HT1080 (cell line): ENCODE measurements around the gene OR2K2. TPM values are rescaled to one million over a fixed set of nuclear protein-coding genes. Genes with fewer than 3 reads are reported as not detected.
"Not testable (repeated sequence)": the region's sequence is repeated elsewhere in the genome, so short reads cannot be mapped to it uniquely, and the experiment has no call there.

Source experiments
- DNase-seq: peaks from one replicate; pipeline ENCODE4 v3.0.0-alpha.2; 2015; ENCODE audit warnings: low read depth
- polyA plus RNA-seq, 2 experiments: library from polyadenylated mRNA; depleted of rRNA; stranded (reverse); fragments of >200 nt; gene quantifications; 2 replicates each; pipeline ENCODE4 v1.2.3, GENCODE V29; 2015
- total RNA-seq: library from RNA; depleted of rRNA; stranded (reverse); fragments of >200 nt; shearing (Covaris generic); gene quantifications from 2 replicates; pipeline ENCODE4 v1.2.3, GENCODE V29; 2014; rRNA removed

OR2K2 gene
- total RNA-seq: not detected in 2 replicates
- not detected in 2 replicates for polyA plus RNA-seq (2015; cell fraction: cytosol; rRNA removed)
- polyA plus RNA-seq (2015; cell fraction: nucleus; rRNA removed): not detected in 2 replicates

- no peak for DNase-seq
Measured at GRCh38 chr9:111330124-111330523, at the start of gene OR2K2. OR2K2 (minus strand) TSS chr9:111330224; CDS start chr9:111328433, 1,791 bp downstream.

- no peak for DNase-seq
Measured at GRCh38 chr9:111375817-111376564, 46.0 kb upstream of the OR2K2 start.

GRCh38 chr9:111375062-111375461 is 45.0 kb upstream of the OR2K2 start:
- DNase-seq: no peak

- DNase-seq: no peak
Measured at GRCh38 chr9:111372297-111372696, 42.3 kb upstream of the OR2K2 start.

DNA sequence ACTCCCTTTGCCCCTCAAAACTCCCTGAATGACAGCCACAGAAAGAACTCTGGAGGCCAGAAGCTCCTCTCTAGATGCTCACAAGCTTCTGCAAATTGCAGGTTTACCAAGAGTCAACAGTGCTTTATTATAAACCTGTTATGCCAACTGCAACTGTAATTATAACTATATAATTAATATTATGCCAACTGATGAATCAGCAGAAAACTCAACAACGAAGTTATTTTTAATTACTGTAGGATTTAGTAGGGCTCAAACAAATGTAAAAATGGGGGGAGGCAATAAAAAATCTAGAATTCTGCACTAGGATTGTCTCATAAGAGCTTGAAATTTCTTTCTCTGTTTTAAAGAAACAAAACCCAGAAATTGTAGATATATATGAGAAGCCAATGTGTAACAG is 37.0 kb upstream of the OR2K2 start:
- DNase-seq: no peak

DNA sequence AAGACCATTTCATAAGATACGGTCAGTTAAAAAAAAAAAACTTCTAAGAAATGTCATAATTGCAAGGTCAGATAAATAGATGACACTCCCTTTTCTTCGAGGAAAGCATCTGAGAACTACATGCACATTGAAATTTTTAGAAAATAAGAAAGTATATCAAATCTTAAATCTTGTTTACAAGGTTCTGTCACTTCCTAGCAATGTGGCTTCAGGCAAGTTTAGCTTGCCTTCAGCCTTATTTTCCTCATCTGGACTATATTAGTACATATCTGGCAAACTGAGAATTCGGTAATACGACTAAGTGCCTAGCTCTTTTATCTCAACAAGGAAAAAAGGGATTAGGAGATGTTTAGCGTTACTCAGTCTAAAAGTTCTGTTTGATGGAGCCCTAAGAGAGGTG is 32.5 kb upstream of the OR2K2 start:
- no peak for DNase-seq

DNA sequence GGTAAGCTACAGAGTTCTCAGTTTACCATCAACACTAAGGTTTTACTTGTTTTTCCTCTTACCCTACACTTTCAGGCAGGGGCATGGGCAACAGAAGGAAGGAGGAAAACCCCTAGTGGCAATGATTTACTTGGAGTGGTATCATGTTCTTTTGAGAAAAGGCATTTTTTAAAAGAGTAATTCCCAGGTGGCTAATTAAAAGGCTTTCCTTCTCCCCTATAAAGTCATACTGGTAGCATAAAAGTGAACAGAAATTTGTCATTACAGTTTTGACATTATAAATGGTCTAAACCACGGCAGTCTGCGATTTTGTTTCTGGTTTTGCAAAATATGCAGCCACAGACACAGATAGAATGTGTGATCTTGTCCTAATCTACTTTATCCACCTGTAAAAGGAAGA is 30.9 kb upstream of the OR2K2 start:
- no peak for DNase-seq

GRCh38 chr9:111356481-111357244 is 26.6 kb upstream of the OR2K2 start:
- peak; percentile 87 for DNase-seq

GRCh38 chr9:111352545-111352944 is 22.5 kb upstream of the OR2K2 start:
- no peak for DNase-seq

DNA sequence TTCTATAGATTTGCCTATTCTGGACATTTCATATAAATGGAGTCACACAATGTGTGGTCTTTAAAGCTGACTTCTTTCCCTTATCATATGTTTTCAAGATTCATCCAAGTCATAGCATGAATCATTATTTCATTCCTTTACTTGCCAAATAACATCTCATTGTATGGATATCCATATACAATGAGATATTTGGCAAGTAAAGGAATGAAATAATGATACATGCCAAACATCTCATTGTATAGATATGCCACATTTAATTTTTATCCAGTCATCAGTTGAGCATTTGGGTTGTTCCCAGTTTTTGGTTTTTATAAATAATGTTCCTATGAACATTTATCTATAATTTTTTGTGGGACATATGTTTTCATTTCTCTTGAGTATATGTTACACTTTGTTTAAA is 20.5 kb upstream of the OR2K2 start:
- DNase-seq: no peak

DNA sequence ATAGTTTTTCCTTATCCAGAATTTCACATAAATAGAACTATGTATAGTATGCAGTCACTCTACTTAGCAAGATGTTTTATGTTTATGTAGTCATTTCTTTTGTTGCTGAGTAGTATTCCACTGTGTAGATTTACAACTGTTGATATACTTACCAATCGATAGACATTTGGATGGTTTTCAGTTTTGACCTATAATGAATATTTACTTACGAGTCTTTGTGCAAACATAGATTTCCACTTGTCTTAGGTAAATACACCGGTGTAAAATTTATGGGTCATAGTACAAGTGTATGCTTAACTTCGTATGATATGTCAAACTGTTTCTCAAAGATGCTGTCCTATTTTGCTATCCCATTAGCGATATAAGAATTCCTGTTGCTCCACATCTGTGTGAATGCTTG is 19.7 kb upstream of the OR2K2 start:
- DNase-seq: no peak

DNA sequence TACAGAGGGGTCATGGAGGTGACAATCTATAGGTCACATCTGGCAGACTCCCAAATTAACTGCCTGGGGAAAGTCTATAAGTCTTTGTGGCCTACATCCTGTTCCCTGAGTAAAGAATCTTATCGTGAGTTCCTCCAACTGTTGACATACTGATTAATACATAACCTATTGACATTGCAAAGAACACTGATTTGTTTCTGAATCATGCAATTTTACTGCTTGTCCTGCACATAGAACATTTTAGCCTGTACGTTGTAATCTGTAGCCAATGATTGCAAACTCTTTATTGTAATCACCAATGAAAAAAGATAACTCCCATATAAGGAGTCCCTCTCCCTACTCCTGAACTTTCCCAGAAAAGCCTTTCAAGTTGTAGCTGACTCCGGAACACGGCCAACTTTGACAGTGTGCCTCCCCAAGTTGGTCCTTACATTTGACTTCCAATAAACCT is 18.8 kb upstream of the OR2K2 start:
- peak; percentile 2 for DNase-seq

GRCh38 chr9:111334318-111334863 is 4.4 kb upstream of the OR2K2 start:
- DNase-seq: peak; percentile 20

DNA sequence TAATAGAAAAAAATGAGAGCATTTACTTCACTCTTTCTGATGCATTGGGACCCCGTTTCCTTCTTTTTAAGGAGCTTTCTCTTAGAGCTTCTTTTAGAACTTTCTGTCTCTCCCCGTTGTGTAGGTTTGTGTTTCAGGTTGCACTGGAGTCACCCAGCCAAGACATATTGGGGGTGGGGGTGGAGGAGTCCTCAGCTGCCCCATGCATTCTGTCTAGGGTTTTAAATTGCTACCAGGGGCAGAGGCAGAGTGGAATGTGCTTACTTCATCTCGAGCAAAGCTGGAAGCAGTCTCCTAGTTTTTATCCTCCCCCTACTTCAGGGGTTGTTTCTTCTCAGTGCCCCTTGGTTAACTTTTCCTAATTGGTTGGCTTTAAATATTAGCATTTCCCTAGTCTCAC is 9.4 kb downstream of the OR2K2 start:
- no peak for DNase-seq

DNA sequence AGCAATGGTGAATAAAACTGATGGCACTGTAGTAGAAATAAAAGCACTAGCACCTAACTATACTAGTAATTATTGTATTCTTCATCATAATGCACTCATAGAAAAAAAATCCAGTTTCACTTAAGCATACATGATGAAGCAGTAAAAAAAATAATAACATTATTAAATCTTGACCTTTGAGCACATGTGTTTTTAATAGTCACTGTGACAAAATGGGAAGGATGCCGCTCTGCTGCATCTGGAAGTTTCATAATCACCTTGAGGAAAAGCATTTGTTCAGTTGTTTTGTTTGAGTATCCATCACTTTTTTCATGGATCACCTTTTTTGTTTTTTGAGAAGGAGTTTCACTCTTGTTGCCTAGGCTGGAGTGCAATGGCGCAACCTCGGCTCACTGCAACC is 13.2 kb downstream of the OR2K2 start:
- no peak for DNase-seq

DNA sequence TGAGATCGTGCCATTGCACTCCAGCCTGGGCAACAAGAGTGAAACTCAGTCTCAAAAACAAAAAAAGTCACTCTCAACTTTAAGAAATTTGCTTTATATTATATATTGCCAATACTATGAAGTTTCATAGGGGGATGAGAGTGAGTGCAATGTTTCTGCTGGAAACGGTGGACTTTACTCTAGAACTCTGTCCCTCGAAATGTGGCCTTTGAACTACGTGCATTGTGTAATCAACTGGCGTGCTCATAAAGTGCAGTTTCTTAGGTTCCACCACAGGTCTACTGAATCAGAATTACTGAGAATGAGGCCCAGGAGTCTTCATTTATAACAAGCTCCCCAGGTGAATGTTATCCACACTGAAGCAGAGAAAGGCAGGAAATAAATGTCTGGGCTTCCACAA is 24.1 kb downstream of the OR2K2 start:
- DNase-seq: no peak

DNA sequence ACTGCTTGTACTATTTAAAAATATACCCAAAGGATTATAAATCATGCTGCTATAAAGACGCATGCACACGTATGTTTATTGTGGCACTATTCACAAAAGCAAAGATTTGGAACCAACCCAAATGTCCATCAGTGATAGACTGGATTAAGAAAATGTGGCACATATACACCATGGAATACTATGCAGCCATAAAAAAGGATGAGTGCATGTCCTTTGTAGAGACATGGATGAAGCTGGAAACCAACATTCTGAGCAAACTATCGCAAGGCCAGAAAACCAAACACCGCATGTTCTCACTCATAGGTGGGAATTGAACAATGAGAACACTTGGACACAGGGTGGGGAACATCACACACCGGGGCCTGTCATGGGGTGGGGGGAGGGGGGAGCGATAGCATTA is 26.0 kb downstream of the OR2K2 start:
- DNase-seq: not testable (repeated sequence)

DNA sequence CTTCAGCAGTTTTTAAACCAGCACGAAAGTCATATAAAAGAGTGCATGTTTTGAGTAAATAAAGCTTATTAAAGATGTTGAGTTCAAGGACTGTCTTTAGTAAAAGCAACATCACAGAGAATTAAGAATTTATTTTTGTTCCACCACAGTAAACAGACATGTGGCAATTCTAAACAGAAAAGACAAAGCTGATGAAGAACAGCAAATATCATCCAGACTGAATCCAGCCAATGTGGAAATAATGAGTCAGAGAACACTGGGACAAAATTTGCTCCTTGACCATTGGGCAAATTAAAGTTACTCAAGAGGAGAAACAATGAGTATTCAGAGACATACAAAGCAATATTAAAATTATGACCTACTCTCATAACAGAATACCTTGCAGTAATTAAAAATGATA is 28.8 kb downstream of the OR2K2 start:
- DNase-seq: no peak

DNA sequence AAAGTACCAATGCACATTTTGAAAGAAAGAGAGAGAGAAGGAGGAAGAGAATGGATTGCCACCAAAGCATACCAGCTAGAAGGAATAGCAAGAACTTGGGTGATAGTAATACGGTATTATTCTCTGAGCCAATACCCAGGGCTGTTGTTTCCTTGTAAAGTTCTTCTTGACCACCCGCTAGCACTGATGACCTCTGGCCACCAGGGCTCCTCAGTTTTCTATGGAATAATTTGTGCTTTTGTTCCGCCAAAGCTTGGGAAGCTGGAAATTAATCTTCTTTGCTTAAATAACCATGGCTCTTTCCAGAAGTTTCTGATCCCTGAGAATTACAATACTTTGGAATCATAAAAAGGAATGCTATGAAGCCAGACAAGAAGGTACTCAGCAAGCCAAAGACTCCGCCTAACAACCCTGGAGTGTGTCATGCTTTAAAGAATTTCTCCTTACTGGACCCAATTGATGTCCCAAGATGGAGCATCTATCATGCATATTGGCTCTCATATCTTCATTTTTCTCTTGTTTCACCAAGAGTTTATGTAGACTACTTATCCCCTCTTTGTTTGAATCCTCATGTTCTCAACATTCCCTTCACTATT is 29.8 kb downstream of the OR2K2 start:
- DNase-seq: no peak

DNA sequence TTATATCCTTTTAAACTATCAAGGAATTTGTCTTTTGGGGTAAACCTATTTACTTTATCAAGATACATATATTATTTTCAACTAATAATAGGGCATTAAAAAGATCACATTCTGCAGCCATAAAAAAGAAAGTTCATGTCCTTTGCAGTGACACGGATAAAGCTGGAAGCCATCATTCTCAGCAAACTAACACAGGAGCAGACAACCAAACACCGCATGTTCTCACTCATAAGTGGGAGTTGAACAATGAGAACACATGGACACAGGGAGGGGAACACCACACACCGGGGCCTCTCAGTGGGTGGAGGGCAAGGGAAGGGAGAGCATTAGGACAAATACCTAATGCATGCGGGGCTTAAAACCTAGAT is 30.4 kb downstream of the OR2K2 start:
- DNase-seq: not testable (repeated sequence)

- DNase-seq: peak; percentile 39
Measured at GRCh38 chr9:111298731-111299598, 31.1 kb downstream of the OR2K2 start.
